Activated B cell treated with CpG ODN at 0.5 μM for 24 hours (primary cell): Measurements from ENCODE around the gene RACGAP1. TPM values are rescaled to one million over a fixed set of nuclear protein-coding genes. Genes with fewer than 3 reads are reported as not detected.

Experiments
- ATAC-seq: fragments of 200-7000 bp; cut with Tn5 transposase; one replicate; pipeline ENCODE4 v1.10.0; 2021; ENCODE audit warnings: low read depth, mild to moderate bottlenecking, moderate library complexity
- CTCF ChIA-PET: fragments of 350-600 bp; sonication (Branson Sonifier 250); formaldehyde crosslinking; loops from one replicate; lab custom pipeline; 2021; ENCODE audit warnings: antibody characterized with exemption; lab: Charles Lee
- POLR2A ChIA-PET: fragments of 350-600 bp; sonication (Branson Sonifier 250); formaldehyde crosslinking; loops from one replicate; lab custom pipeline; 2021; ENCODE audit warnings: antibody characterized with exemption; lab: Charles Lee
- DNase-seq: peaks from one replicate; pipeline ENCODE4 v3.0.0; 2022
- H3K27ac Mint-ChIP-seq: one replicate; pipeline ENCODE4 v1.8.0; 2020; ENCODE audit warnings: mixed read lengths
- H3K27me3 Mint-ChIP-seq: one replicate; pipeline ENCODE4 v1.8.0; 2021; ENCODE audit warnings: mixed read lengths
- H3K36me3 Mint-ChIP-seq: one replicate; pipeline ENCODE4 v1.8.0; 2021; ENCODE audit warnings: low read depth, mixed read lengths
- H3K4me1 Mint-ChIP-seq: one replicate; pipeline ENCODE4 v1.8.0; 2021; ENCODE audit warnings: mixed read lengths
- H3K4me3 Mint-ChIP-seq: one replicate; pipeline ENCODE4 v1.8.0; 2020; ENCODE audit warnings: mild to moderate bottlenecking, mixed read lengths
- H3K9me3 Mint-ChIP-seq: one replicate; pipeline ENCODE4 v1.8.0; 2020; ENCODE audit warnings: mixed read lengths
- intact Hi-C: fragments of 100-400 bp; cut with micrococcal nuclease; formaldehyde crosslinking; loops from one replicate; pipeline ENCODE4 v1.15.1; 2024
- total RNA-seq: library from RNA; stranded (reverse); gene quantifications from 2 replicates; pipeline ENCODE4 v1.2.3, GENCODE V29; 2022
- TF ChIP-seq, protein P1 (sequence below): fragments of 200-600 bp; IDR thresholded peaks from one replicate; pipeline ENCODE4 v1.8.0; 2022; ENCODE audit warnings: antibody characterized with exemption, mild to moderate bottlenecking

The RACGAP1 gene
- total RNA-seq, 1 donor from 2014 or later: 12.6 TPM

DNA sequence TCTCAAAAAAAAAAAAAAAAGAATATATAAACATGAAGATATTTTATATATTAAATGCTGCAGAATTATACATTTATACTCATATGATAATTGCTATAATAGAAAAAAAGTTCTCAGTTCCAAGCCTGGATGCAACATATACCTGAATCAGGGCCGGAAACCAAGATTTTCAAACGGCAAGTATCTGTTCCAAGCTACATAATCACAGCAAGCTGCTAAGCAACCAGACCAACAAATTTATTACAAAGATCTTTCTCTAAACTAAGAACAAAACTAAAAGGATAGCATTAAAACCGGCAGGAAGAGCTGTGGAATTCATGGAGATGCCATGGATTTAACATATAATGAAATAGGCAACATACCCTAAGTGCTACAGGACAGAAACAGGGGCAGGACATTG, 7.1 kb downstream of the RACGAP1 start:
- intact Hi-C loops: no loop called here
- Mint-ChIP-seq H3K36me3 (peaks cover 2% of the 10 kb centered on the region), H3K4me1 (no peaks in the 10 kb centered on the region), H3K27me3 (no peaks in the 10 kb centered on the region), H3K4me3 (no peak overlapping the region), H3K27ac (no peak overlapping the region), H3K9me3 (no peaks in the 10 kb centered on the region)
- ChIA-PET POLR2A (interaction anchor here (0.7 kb wide), 1 partner anchor 23 kb away, joined by 3 read pairs; no protein-coding TSS in a partner anchor), CTCF (interaction anchor here (0.5 kb wide), 1 partner anchor 15 kb away, joined by 3 read pairs; no protein-coding TSS in a partner anchor)
- TF ChIP-seq, protein P1, sequence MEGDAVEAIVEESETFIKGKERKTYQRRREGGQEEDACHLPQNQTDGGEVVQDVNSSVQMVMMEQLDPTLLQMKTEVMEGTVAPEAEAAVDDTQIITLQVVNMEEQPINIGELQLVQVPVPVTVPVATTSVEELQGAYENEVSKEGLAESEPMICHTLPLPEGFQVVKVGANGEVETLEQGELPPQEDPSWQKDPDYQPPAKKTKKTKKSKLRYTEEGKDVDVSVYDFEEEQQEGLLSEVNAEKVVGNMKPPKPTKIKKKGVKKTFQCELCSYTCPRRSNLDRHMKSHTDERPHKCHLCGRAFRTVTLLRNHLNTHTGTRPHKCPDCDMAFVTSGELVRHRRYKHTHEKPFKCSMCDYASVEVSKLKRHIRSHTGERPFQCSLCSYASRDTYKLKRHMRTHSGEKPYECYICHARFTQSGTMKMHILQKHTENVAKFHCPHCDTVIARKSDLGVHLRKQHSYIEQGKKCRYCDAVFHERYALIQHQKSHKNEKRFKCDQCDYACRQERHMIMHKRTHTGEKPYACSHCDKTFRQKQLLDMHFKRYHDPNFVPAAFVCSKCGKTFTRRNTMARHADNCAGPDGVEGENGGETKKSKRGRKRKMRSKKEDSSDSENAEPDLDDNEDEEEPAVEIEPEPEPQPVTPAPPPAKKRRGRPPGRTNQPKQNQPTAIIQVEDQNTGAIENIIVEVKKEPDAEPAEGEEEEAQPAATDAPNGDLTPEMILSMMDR: no peak
- DNase-seq (no peak), ATAC-seq (no peak)

DNA sequence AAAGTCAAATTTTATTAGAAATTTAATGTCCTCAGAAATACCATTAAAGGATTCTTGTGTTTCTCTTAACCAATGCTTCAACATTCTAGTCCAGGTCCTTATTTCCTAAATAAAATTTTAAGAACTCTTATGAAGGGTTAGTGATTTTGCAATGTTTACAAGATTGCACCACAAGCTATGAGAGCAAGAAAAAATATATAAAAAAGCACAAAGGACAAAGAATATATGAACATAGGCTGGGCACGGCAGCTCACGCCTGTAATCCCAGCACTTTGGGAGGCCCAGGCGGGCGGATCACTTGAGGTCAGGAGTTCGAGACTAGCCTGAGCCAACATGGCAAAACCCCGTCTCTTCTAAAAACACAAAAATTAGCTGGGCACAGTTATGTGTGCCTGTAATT, 7.7 kb downstream of the RACGAP1 start:
- Mint-ChIP-seq H3K36me3 (peaks cover 2% of the 10 kb centered on the region), H3K27me3 (no peaks in the 10 kb centered on the region), H3K4me3 (no peak overlapping the region), H3K4me1 (no peaks in the 10 kb centered on the region), H3K9me3 (no peaks in the 10 kb centered on the region), H3K27ac (no peak overlapping the region)
- TF ChIP-seq, protein P1: no peak
- intact Hi-C loops: no loop called here
- ATAC-seq (no peak), DNase-seq (no peak)
- ChIA-PET CTCF (interaction anchor here (0.5 to 0.7 kb wide), 2 partner anchors 14 kb away, joined by 3 read pairs; no protein-coding TSS in a partner anchor), POLR2A (no interaction called here)

- Mint-ChIP-seq H3K4me3 (no peak overlapping the region), H3K27me3 (no peaks in the 10 kb centered on the region), H3K27ac (no peak overlapping the region), H3K9me3 (no peaks in the 10 kb centered on the region), H3K4me1 (no peaks in the 10 kb centered on the region), H3K36me3 (peaks cover 2% of the 10 kb centered on the region)
- ChIA-PET POLR2A (no interaction called here), CTCF (interaction anchor here (0.7 to 1.1 kb wide), 2 partner anchors 15 to 50 kb away, joined by 3 to 4 read pairs; no protein-coding TSS in a partner anchor)
- ATAC-seq (no peak), DNase-seq (no peak)
- TF ChIP-seq, protein P1: no peak
- intact Hi-C loops: no loop called here
Observed at GRCh38 chr12:50016501-50017475, 8.5 kb downstream of the RACGAP1 start.

- TF ChIP-seq, protein P1: no peak
- Mint-ChIP-seq H3K4me3 (no peak overlapping the region), H3K9me3 (no peaks in the 10 kb centered on the region), H3K4me1 (no peaks in the 10 kb centered on the region), H3K27ac (no peak overlapping the region), H3K36me3 (peaks cover 7% of the 10 kb centered on the region), H3K27me3 (no peaks in the 10 kb centered on the region)
- POLR2A ChIA-PET: interaction anchor here (0.7 kb wide), 1 partner anchor 12 kb away, joined by 5 read pairs; no protein-coding TSS in a partner anchor
- CTCF ChIA-PET: no interaction called here
- intact Hi-C loops: no loop called here
- ATAC-seq (no peak), DNase-seq (no peak)
Observed at GRCh38 chr12:50014342-50014741, 11.0 kb downstream of the RACGAP1 start.
